ENCODE measurements around the gene IQCH.

The IQCH gene

GRCh38 chr15:67296188-67296587 lies 41.6 kb downstream of the IQCH start:
- Histone ChIP-seq H3K36me3 (replicated peaks; ENCODE audit: insufficient read depth, low read length) (no peaks in the 10 kb centered on the region), H3K4me1 (ENCODE audit: low read length) (peaks cover 4% of the 10 kb centered on the region), H3K4me3 (ENCODE audit: low read length) (no peak overlapping the region), H3K79me2 (ENCODE audit: low read length) (no peaks in the 10 kb centered on the region), H3K4me2 (ENCODE audit: low read depth, low read length) (no peak overlapping the region), H3F3A (ENCODE audit: insufficient read depth, low read length) (no peaks in the 10 kb centered on the region), H3K27me3 (replicated peaks; ENCODE audit: insufficient read depth, low read length) (no peaks in the 10 kb centered on the region), H3K9ac (ENCODE audit: low read length) (no peak overlapping the region), H3K27ac (ENCODE audit: low read length) (no peak overlapping the region), H2AFZ (ENCODE audit: low read length) (no peak overlapping the region), H3K9me2 (replicated peaks; ENCODE audit: insufficient read depth, low read length) (no peaks in the 10 kb centered on the region), H4K20me1 (ENCODE audit: insufficient read depth, low read length) (no peaks in the 10 kb centered on the region), H3K9me3 (replicated peaks; ENCODE audit: insufficient read depth, low read length) (no peaks in the 10 kb centered on the region)
- TF ChIP-seq EZH2 (optimal IDR thresholded peaks at IDR 0.05; ENCODE audit: low read depth, low read length), result no peak
- TF ChIP-seq EZH2phosphoT487 (IDR thresholded peaks at IDR 0.05; ENCODE audit: low read length), result no peak
- no peak for TF ChIP-seq CTCF (IDR thresholded peaks at IDR 0.05; ENCODE audit: low read length)
- no peak for DNase-seq

GRCh38 chr15:67296684-67297083 lies 42.1 kb downstream of the IQCH start:
- DNase-seq, result no peak
- Histone ChIP-seq H3K4me1 (ENCODE audit: low read length) (peaks cover 4% of the 10 kb centered on the region), H3K4me3 (ENCODE audit: low read length) (no peak overlapping the region), H3K27me3 (replicated peaks; ENCODE audit: insufficient read depth, low read length) (no peaks in the 10 kb centered on the region), H3K36me3 (replicated peaks; ENCODE audit: insufficient read depth, low read length) (no peaks in the 10 kb centered on the region), H3K9me2 (replicated peaks; ENCODE audit: insufficient read depth, low read length) (no peaks in the 10 kb centered on the region), H3K79me2 (ENCODE audit: low read length) (no peaks in the 10 kb centered on the region), H3K9ac (ENCODE audit: low read length) (no peak overlapping the region), H3K27ac (ENCODE audit: low read length) (no peak overlapping the region), H2AFZ (ENCODE audit: low read length) (0 out of 2 replicates have a peak overlapping the region, but pooled peaks have one; percentile 17), H3K4me2 (ENCODE audit: low read depth, low read length) (no peak overlapping the region), H3K9me3 (replicated peaks; ENCODE audit: insufficient read depth, low read length) (no peaks in the 10 kb centered on the region), H3F3A (ENCODE audit: insufficient read depth, low read length) (no peaks in the 10 kb centered on the region), H4K20me1 (ENCODE audit: insufficient read depth, low read length) (no peaks in the 10 kb centered on the region)
- TF ChIP-seq EZH2phosphoT487 (IDR thresholded peaks at IDR 0.05; ENCODE audit: low read length) (no peak), CTCF (IDR thresholded peaks at IDR 0.05; ENCODE audit: low read length) (no peak), EZH2 (optimal IDR thresholded peaks at IDR 0.05; ENCODE audit: low read depth, low read length) (no peak)

- no peaks in the 10 kb centered on the region for H3K36me3 ChIP-seq (replicated peaks; ENCODE audit: insufficient read depth, low read length)
- no peaks in the 10 kb centered on the region for H3K79me2 ChIP-seq (ENCODE audit: low read length)
- H4K20me1 ChIP-seq (ENCODE audit: insufficient read depth, low read length), result no peaks in the 10 kb centered on the region
- H3K9me2 ChIP-seq (replicated peaks; ENCODE audit: insufficient read depth, low read length), result no peaks in the 10 kb centered on the region
- no peak for DNase-seq
- H3F3A ChIP-seq (ENCODE audit: insufficient read depth, low read length), result no peaks in the 10 kb centered on the region
- H3K9ac ChIP-seq (ENCODE audit: low read length), result no peak overlapping the region
- no peaks in the 10 kb centered on the region for H3K9me3 ChIP-seq (replicated peaks; ENCODE audit: insufficient read depth, low read length)
- H3K4me1 ChIP-seq (ENCODE audit: low read length), result peaks cover 4% of the 10 kb centered on the region
- H3K27me3 ChIP-seq (replicated peaks; ENCODE audit: insufficient read depth, low read length), result no peaks in the 10 kb centered on the region
- no peak overlapping the region for H3K4me3 ChIP-seq (ENCODE audit: low read length)
- TF ChIP-seq CTCF (IDR thresholded peaks at IDR 0.05; ENCODE audit: low read length) (no peak), EZH2phosphoT487 (IDR thresholded peaks at IDR 0.05; ENCODE audit: low read length) (no peak), EZH2 (optimal IDR thresholded peaks at IDR 0.05; ENCODE audit: low read depth, low read length) (no peak)
- H3K27ac ChIP-seq (ENCODE audit: low read length), result no peak overlapping the region
- no peak overlapping the region for H2AFZ ChIP-seq (ENCODE audit: low read length)
- no peak overlapping the region for H3K4me2 ChIP-seq (ENCODE audit: low read depth, low read length)
Measured at GRCh38 chr15:67300266-67301025, 45.9 kb downstream of the IQCH start.
